ENCODE results near the gene RABL6.
"Not testable (repeated sequence)": the region's sequence is repeated elsewhere in the genome, so short reads cannot be mapped to it uniquely, and the experiment has no call there.

RABL6 gene

DNA sequence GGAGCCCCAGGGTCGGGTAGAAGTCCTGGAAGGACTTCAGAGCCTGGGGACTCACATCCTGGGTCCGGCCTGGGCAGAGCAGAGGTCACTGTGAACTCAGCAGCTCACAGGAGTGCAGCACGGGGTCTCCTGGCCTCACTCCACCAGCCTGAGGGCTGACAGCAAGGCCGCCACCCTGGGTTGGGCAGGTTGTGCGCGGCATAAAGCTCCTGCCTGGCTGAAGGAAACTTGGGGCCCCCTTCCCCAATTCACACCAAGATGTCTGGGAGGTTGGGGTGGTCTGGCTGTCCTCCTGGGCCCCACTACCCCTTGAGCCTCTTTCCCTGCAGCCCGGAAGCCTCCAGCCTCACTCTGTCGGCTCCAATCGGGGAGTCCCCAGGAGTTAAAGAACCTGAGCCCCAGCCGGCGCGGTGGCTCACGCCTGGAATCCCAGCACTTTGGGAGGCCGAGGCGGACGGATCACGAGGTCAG lies 45.5 kb upstream of the RABL6 start:
- no peak for DNase-seq (ENCODE audit: extremely low read depth, low read depth)
- no peak for TF ChIP-seq CTCF (IDR thresholded peaks at IDR 0.05; ENCODE audit: low read depth, low read length)

- no peak for DNase-seq (ENCODE audit: extremely low read depth, low read depth)
Observed at GRCh38 chr9:136762915-136763648, 44.7 kb upstream of the RABL6 start.

DNA sequence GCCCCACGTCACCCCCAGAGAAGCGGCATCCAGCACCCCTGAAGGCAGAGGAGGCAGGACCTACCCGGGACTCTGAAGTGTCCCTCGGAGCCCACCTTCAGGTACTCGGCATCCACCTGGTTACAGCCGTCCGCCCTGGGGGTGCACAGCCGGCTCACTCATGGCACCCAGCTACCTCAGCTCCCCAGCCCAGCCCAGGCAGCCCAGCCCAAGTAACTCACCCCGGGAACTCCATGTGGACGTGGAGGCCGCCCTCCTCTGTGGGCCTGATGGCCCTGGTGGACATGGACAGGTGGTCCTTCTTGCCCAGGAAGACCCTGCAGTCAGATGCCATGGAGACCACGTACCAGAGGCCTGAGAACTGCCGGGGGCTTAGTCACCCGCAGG lies 44.1 kb upstream of the RABL6 start:
- DNase-seq (ENCODE audit: extremely low read depth, low read depth), result no peak
- TF ChIP-seq CTCF (IDR thresholded peaks at IDR 0.05; ENCODE audit: low read depth, low read length), result no peak

More at GRCh38 chr9:136762915-136763648, 44.7 kb upstream of the RABL6 start:
- TF ChIP-seq CTCF (IDR thresholded peaks at IDR 0.05; ENCODE audit: low read depth, low read length), result no peak

- TF ChIP-seq CTCF (IDR thresholded peaks at IDR 0.05; ENCODE audit: low read depth, low read length), result no peak
- DNase-seq (ENCODE audit: extremely low read depth, low read depth), result no peak
Observed at GRCh38 chr9:136764301-136764891, 43.4 kb upstream of the RABL6 start, which contains the start of gene LCN15. LCN15 (minus strand) TSS chr9:136764518; CDS start chr9:136764488, 30 bp downstream.

DNA sequence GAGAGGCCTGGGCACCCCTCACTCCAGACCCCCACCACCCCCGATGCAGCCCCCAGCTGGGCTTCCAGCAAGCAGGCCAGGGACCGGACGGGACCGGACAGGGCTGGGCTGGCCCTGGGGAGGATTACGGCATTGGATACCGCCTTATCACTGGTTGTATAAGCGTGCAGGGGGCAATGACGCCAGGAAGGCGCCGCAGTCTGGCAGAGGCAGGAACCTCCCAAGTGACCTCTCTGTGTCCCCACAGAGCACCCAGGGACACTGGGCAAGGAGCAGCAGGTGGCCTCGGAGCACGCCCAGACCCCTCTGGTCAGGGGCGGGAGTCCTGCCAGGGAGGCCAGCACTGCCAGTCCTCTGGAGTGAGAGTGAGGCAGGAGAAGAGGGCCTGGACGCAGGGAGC lies 42.7 kb upstream of the RABL6 start:
- TF ChIP-seq CTCF (IDR thresholded peaks at IDR 0.05; ENCODE audit: low read depth, low read length), result no peak
- DNase-seq (ENCODE audit: extremely low read depth, low read depth), result no peak

DNA sequence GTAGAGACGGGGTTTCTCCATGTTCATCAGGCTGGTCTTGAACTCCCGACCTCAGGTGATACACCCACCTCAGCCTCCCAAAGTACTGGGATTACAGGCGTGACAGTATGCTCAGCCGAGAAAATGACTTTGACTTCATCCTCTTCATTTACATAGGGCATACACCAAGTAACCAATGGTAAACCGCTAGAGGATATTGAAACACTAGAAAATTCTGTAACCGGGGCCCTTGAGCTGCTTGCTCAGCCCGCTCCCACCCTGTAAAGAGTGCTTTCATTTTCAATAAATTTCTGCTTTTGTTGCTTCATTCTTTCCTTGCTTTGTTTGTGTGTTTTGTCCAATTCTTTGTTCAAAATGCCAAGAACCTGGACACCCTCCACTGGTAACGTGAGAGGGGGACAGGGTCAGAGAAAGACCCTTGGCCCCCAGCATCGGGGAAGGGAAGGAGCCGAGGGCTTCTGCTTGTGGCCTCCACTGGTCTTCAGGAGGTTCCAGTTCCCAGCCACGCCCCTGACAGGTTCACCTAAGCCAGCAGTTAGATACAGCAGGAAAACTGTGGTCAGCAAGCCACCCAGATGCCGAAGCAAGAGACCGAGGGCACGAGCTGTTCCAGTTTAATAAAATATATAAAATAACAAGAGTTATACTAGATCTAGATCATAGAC lies 41.9 kb upstream of the RABL6 start:
- not testable (repeated sequence) for DNase-seq (ENCODE audit: extremely low read depth, low read depth)

- not testable (repeated sequence) for DNase-seq (ENCODE audit: extremely low read depth, low read depth)
Observed at GRCh38 chr9:136766410-136767120, 41.2 kb upstream of the RABL6 start.

More at GRCh38 chr9:136766410-136767120, 41.2 kb upstream of the RABL6 start:
- TF ChIP-seq CTCF (IDR thresholded peaks at IDR 0.05; ENCODE audit: low read depth, low read length), result peak; percentile 16

Measured in AG09319 (cell line).